ENCODE data around the gene VPS37B. TPM values are rescaled to one million over a fixed set of nuclear protein-coding genes. Genes with fewer than 3 reads are reported as not detected.
"Not testable (repeated sequence)": the region's sequence is repeated elsewhere in the genome, so short reads cannot be mapped to it uniquely, and the experiment has no call there.

Gene VPS37B
- total RNA-seq, 2 donors from 2014 or later = 22.7 to 24.1 TPM

DNA sequence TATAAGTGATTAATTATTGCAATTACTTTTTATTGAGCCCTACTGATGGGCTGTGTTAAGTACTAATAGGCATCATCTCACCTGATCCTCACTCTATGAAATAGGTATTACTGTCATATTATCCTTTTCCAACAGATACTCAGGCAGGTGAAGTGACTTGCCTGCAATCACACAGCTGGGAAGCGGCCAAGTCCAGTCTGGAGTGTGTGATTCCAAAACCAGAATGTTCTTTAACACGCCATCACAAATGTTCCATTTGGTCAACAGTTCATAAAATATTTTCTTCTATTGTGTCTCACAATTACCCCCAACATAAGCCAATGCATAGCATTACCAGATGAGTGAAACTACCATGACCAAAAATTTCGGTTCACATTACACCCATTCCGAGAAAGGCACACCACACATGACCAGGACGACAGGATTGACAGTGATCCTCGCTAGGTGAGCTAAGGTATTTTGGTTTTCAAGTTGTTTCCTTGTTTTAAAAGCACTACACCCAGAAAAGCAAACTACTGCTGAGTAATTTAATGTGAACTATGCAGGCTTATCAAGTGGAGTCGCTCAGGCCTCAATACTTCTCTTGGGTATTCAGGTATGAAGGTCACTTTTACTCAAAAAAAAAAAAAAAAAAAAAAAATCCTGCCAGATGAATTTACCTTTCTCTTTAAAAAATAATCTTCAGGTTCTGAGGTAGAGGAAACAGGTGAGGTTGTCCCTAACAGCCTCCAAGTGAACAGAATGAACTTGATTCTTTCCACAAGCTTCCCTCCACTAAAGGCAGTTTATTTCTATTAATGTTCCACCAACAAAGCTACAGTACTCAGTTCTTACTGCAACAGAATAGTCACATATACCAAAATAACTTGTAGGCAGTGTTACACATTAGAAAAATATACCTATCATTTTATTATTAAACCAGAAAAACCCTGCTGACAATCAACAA, 2.4 kb downstream of the VPS37B start:
- Histone ChIP-seq H3K9me3 (ENCODE audit: control insufficient read depth, low read length) (no peaks in the 10 kb centered on the region), H3K27me3 (ENCODE audit: control insufficient read depth, insufficient read depth, low read length, poor library complexity, severe bottlenecking) (peaks cover 3% of the 10 kb centered on the region), H3K27ac (ENCODE audit: low read depth, low read length) (no peak overlapping the region), H3K4me1 (ENCODE audit: control insufficient read depth, insufficient read depth, low read length) (peaks cover 12% of the 10 kb centered on the region), H3K9ac (ENCODE audit: extremely low read depth, low read length, poor library complexity, severe bottlenecking) (no peak overlapping the region), H3K36me3 (ENCODE audit: control insufficient read depth, insufficient read depth, low read length) (no peaks in the 10 kb centered on the region), H3K4me3 (ENCODE audit: low read length) (peak overlapping the region; percentile 89)
- Mint-ChIP-seq H3K9me3 (peaks cover 7% of the 10 kb centered on the region), H3K27ac (no peak overlapping the region), H3K4me1 (peaks cover 41% of the 10 kb centered on the region), H3K4me3 (no peak overlapping the region), H3K36me3 (ENCODE audit: low read depth) (no peaks in the 10 kb centered on the region), H3K27me3 (ENCODE audit: insufficient read depth) (peaks cover 39% of the 10 kb centered on the region)
- 91 to 94% methylated on average over 4 to 7 of the region's 7 CpGs for WGBS, 2 experiments (ENCODE audit: insufficient coverage in 1 of 2, insufficient read length in 1 of 2)
- no peak for DNase-seq
- TF ChIP-seq, protein P1, sequence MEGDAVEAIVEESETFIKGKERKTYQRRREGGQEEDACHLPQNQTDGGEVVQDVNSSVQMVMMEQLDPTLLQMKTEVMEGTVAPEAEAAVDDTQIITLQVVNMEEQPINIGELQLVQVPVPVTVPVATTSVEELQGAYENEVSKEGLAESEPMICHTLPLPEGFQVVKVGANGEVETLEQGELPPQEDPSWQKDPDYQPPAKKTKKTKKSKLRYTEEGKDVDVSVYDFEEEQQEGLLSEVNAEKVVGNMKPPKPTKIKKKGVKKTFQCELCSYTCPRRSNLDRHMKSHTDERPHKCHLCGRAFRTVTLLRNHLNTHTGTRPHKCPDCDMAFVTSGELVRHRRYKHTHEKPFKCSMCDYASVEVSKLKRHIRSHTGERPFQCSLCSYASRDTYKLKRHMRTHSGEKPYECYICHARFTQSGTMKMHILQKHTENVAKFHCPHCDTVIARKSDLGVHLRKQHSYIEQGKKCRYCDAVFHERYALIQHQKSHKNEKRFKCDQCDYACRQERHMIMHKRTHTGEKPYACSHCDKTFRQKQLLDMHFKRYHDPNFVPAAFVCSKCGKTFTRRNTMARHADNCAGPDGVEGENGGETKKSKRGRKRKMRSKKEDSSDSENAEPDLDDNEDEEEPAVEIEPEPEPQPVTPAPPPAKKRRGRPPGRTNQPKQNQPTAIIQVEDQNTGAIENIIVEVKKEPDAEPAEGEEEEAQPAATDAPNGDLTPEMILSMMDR (conservative IDR thresholded peaks at IDR 0.05) = no peak

DNA sequence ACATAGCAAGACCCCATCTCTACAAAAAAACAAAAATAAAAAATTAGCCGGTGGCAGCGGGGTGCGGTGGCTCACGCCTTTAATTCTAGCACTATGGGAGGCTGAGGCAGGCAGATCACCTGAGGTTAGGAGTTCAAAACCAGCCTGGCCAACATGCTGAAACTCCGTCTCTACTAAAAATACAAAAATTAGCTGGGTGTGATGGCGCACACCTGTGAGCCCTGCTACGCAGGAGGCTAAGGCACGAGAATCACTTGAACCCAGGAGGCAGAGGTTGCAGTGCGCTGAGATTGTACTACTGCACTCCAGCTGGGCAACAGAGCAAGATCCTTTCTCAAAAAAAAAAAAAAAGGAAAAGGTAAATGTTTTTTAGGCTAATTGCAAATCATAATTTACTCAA, 3.2 kb downstream of the VPS37B start:
- peaks cover 34% of the 10 kb centered on the region for H3K27me3 Mint-ChIP-seq (ENCODE audit: insufficient read depth)
- H3K4me1 ChIP-seq (ENCODE audit: control insufficient read depth, insufficient read depth, low read length) = peaks cover 12% of the 10 kb centered on the region

DNA sequence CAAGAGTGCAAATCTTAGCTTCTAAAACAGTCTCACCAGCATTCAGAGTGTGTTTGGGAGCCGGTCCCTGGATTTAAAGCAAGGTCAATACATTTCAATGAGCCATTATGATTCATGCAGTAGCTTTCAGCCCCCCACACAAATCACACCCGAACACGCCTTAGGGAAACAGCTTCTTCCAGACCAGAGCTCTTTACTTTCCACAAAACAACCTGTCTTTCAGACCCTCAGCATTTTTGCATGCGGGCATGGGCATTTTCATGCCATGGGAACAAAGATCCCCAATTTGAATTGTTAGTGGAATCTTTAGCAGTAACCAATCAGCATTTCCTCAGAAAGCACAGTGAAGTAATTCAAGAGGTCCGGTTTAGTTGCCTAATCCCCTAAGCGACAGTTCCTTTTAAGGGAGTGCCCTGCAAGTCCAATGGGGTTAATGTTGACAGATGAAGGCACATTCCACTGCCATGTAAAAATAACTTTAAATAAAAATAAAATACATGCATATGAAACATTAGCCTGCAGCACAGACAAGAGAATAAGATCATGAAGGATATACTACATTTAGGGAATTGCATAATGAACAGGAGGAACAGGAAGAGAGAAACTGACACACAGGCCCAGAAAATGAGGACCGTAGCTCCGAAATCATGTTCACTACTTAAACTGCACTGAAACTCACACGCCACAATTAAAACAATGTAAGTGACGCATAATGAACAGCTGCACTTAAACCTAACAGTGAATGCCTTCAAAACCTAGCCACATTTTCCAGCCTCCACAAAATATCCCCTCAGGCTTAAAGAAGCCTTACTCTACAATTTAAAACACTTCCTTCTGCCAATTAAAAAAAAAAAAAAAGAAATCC, 4.0 kb downstream of the VPS37B start:
- peaks cover 7% of the 10 kb centered on the region for H3K9me3 Mint-ChIP-seq
- peak overlapping the region; percentile 42 for H3K27ac Mint-ChIP-seq
- 36 to 39% methylated on average over 6 to 10 of the region's 10 CpGs for WGBS, 2 experiments (ENCODE audit: insufficient coverage in 1 of 2, insufficient read length in 1 of 2)
- TF ChIP-seq, protein P1 (conservative IDR thresholded peaks at IDR 0.05) = no peak
- H3K4me3 Mint-ChIP-seq = peak overlapping the region; percentile 22
- Histone ChIP-seq H3K27me3 (ENCODE audit: control insufficient read depth, insufficient read depth, low read length, poor library complexity, severe bottlenecking) (no peaks in the 10 kb centered on the region), H3K9ac (ENCODE audit: extremely low read depth, low read length, poor library complexity, severe bottlenecking) (no peak overlapping the region), H3K4me1 (ENCODE audit: control insufficient read depth, insufficient read depth, low read length) (peaks cover 12% of the 10 kb centered on the region), H3K9me3 (ENCODE audit: control insufficient read depth, low read length) (no peaks in the 10 kb centered on the region), H3K36me3 (ENCODE audit: control insufficient read depth, insufficient read depth, low read length) (no peaks in the 10 kb centered on the region), H3K27ac (ENCODE audit: low read depth, low read length) (peak overlapping the region; percentile 83), H3K4me3 (ENCODE audit: low read length) (peak overlapping the region; percentile 14)
- no peaks in the 10 kb centered on the region for H3K36me3 Mint-ChIP-seq (ENCODE audit: low read depth)
- peaks cover 46% of the 10 kb centered on the region for H3K4me1 Mint-ChIP-seq
- H3K27me3 Mint-ChIP-seq (ENCODE audit: insufficient read depth) = peaks cover 29% of the 10 kb centered on the region
- peak; percentile 75 for DNase-seq

More for the DNA sequence above, 3.2 kb downstream of the VPS37B start:
- H3K27me3 ChIP-seq (ENCODE audit: control insufficient read depth, insufficient read depth, low read length, poor library complexity, severe bottlenecking); H3K4me3 ChIP-seq (ENCODE audit: low read length); H3K36me3 Mint-ChIP-seq (ENCODE audit: low read depth); H3K9me3 Mint-ChIP-seq; H3K9me3 ChIP-seq (ENCODE audit: control insufficient read depth, low read length); H3K27ac ChIP-seq (ENCODE audit: low read depth, low read length); H3K27ac Mint-ChIP-seq; DNase-seq; H3K4me3 Mint-ChIP-seq; H3K36me3 ChIP-seq (ENCODE audit: control insufficient read depth, insufficient read depth, low read length); H3K9ac ChIP-seq (ENCODE audit: extremely low read depth, low read length, poor library complexity, severe bottlenecking): not testable (repeated sequence)
- H3K4me1 Mint-ChIP-seq = peaks cover 46% of the 10 kb centered on the region
- WGBS, 2 experiments (ENCODE audit: insufficient coverage in 1 of 2, insufficient read length in 1 of 2) = 92 to 95% methylated on average over 4 to 9 of the region's 9 CpGs
